LHCN-M2 (cell line): ENCODE data around the gene LHCGR. TPM values are rescaled to one million over a fixed set of nuclear protein-coding genes. Genes with fewer than 3 reads are reported as not detected.

Experiments used
- total RNA-seq: library from RNA; depleted of rRNA; stranded (reverse); fragments of >200 nt; gene quantifications from 2 replicates; pipeline ENCODE4 v1.2.3, GENCODE V29; 2014; rRNA removed

Gene LHCGR
- total RNA-seq, 1 experiment from 2014 or later = not detected

Other genes starting within 250 kb of the LHCGR start
- gene STON1, start 225.6 kb downstream of the LHCGR start, total RNA-seq = 3.4 and 5.0 TPM in 2 replicates
- gene GTF2A1L, start 137.9 kb downstream of the LHCGR start, total RNA-seq = 0.19 and 0.23 TPM in 2 replicates